Activated T-cell treated with anti-CD3 and anti-CD28 coated beads, Interleukin-2, amount 50 U/mL, for 48 hours (primary cell): ENCODE data around the gene TMPRSS6.

Source experiments
- DNase-seq, 2 experiments: peaks; one replicate each; pipeline ENCODE4 v3.0.0-alpha.2; 2020

TMPRSS6 gene

DNA sequence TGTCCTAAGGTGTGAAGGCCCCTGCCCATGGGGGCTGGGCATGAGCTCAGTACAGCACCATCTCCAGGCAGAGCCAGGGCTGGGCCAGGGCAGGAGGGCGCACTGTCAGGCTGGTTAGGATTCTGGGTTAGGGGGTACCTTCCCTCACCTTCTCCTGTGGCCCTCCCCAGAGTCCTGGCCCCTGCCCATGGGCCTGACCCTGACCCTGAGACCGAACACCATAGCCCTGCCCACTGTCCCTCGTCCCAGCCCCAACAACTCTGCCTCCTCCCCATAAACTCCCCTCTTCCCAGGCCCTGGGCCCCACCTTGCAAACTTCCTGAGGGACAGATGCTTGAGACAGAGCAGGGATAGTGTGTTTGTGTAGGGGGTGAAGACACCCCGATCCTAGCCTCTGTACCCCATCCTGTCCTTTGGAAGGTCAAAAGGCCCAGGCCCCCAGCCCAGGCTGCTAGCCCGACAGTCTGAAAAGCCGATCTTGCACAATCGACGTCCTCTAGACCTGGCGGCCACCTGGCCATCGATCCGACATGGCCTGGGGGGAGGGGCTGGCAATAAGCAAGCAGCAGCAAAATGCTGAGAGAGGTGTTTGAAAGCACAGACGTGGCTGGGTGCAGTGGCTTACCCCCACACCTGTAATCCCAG, 2.7 kb upstream of the TMPRSS6 start:
- DNase-seq: no peak

DNA sequence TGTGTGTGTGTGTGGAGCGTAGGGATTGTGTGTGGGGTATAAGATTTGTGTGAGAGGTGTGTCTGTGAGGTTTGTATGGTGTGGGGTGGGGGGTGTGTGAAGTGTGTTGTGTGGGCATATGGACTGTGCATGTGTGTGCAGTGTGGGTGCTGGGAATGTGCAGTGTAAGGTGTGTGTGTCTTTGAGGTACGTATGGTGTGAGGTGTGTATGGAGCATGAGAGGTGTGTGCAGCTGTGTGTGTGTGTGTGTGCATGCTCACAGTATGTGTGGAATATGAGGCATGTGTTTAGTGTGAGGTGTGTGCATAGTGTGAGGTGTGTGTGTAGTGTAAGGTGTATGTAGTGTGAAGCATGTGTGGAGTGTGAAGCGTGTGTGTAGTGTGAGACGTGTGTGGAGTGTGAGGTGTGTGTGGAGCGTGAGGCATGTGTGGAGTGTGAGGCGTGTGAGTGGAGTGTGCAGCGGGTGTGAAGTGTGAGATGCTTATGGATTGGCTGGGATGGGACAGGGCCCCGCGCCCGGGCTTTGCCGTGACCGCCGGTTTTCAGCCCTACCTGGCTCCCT, 1.7 kb upstream of the TMPRSS6 start:
- no peak for DNase-seq

DNA sequence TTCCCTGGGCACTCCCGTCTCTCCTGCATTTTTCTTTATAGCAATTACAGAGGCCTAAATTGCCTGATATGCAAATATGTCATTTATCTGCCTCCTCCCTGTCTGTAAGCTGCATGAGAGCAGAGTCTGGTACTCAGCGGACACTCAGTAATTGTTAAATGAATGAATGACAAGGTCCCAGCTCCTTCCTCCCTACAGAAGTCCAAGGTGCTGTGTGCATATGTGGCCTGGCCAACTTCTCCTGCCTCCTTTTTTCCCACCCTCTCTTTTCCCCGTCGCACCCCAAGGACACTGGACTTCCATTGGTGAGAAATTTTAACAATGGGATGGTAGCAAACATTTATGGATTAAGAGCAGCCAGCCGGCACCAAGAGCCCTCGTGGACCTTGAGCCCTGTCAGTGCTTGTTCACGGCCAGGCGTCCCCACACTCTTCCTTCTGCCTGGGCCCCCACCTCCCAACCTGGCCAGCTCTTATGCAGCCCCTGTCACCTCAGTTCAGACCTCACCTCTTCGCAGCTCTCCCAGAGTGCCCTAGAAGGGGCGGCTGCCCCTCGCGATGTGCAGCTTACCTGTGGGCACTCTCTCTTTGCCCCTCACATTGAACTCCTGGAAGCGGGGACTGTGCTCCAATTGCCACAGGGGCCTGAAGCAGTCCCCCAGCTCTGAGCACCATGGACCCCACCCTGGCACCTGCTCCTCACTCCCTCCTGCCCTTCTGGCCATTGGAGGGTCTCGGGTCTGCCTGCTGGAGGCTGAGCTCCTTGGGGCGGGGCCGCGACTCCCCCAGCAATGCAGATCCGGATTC, 1.5 kb downstream of the TMPRSS6 start:
- no peak for DNase-seq

DNA sequence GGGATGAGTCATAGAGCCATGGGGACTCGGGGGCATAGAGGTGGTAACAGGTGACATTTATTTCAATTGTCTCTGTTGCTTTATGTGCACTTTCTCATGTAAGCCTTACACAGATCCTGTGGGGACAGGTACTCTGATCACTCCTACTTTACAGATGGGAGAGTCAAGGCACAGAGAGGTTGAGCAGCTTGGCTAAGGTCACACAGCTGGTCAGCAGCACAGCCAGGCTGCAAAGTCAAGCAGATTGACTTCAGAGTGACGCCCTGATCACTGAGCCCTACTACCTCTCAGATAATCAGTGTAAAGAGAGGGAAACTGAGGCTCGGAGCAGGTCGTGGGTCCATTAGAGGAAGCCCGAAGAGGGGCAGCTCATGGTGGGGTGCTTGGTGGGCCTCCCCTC, 3.5 kb downstream of the TMPRSS6 start:
- no peak for DNase-seq

DNA sequence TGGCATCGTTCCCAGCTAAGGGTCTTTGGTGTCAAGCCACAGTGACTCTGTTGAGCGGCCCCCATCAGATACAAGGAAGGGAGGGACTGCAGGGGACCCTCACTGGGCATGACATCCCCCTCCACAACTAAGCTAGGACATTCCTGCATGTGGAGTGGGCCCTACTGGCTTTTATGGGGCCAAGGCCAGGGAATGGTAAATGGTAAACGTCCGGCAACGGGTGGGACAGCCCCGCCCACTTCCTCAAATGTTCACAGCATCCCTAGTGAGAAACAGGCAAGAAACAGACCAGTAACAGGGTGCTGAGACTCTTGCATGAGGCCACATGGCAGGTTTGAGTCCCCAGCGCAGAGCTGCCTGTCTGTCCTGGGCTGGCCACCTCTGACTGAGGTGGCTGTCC, 4.4 kb downstream of the TMPRSS6 start:
- DNase-seq: no peak

DNA sequence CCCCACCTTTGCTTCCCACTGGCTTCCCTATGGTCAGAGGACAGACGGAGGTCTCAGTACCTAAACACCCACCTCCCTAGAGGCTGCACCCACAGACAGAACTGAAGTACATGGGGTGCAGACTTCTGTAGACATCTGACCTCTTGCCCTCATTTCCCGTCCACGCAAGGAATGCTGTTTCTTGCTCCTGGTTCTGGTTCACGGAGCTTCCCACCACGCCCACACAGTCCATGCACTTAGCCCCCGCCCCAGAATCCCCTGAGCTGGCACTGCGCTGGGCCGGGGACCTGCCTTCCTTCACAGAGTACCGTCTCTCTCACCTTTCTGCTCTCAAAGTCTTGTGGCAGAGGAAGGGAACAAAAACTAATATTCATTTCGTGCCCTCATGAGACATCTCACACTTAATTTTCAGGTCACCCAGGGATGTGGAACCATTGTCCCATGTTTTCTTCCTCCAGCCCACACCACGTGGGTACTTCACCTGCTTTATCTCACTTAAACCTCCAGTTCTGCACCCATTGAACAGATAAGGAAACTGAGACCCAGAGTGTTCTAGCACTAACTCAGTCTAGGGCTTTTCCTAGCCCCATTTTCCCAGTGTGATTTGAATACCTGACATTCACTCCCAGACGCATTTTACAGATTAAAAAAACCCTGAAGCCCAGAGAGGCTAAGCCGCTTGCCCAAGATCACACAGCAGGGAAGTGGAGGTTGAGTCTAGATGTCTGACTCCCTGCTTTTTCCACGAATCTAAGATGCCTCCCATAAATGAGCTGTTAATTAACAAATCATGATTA, 5.7 kb downstream of the TMPRSS6 start:
- no peak for DNase-seq

DNA sequence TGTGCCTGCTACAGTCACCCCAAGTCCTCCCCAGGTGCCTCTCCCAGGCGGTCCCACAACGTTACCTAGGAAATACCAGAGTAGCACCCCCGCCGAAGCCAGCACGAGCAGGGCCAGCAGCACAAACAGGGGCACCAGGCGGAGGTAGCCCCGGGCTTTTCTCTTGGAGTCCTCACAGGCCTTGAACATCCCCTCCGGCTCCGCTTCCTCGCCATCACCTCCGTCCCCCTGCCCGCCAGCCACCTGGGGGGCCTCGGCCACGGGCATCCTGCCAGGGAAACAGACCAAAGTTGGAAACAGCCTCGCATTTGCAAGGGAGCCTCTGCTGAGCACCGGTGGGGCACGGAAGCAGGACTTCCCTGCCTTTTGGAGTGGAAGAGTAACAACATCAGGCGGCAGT, 6.4 kb downstream of the TMPRSS6 start:
- DNase-seq: no peak

DNA sequence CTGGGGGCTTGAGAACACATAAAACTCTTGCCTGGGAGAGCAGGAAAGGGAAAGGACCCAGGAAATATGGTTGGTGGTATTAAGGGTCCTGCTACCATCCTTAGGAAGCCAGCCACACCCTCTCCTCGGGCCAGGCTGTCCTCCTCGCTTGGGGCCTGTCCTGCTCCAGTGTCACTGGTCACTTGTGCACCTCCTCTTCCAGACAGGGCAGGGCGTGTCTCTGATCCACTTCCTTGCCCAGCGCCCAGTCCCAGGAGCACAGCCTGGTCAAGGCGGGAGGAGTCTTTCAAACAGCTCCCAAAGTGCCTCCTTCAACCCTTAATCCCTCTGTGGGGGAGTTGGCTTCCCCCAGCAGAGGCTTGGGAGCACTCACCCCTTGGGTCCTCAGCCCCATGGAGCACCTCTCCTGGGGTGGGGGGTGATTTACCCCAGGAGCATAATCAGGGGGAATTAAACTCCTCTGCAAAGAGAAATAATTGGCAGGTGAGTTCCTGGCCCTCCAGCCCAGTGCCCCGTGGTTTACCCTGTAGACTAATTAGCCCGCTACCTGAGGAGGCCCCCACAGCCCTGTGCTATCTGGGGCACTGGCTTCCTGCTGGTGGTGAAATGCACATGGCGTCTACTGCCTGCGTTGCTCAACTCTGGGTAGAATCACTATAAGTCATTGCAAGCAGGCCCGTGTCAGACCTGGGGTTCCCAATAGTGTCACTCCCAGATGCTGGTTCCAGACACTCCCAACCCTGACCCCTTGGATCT, 8.0 kb downstream of the TMPRSS6 start:
- DNase-seq: no peak

DNA sequence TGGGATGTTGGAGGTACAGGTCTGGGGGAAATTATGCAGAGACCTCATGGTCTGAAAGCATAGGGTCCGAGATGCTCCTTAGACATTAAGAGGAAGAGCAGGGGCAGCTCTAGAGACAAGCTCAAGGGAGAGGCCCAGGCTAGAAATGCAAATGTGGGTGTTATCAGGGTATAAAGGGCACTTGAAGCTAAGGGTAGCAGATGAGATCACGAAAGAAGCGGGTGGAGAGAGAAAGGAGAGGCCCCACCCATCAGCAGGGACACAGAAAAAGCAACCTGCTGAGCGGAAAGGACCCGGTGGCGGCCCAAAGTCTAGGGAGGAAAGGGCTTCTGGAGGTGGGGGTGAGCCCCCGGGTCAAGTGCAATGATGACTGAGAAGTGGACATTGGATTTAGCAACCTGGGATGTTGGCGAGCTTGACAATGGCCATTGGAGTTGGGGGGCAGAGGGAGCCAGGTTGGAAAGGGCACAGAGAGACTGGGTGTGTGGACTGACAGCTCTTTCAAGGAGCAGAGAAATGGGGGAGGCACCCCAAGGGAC, 8.9 kb downstream of the TMPRSS6 start:
- no peak for DNase-seq

DNA sequence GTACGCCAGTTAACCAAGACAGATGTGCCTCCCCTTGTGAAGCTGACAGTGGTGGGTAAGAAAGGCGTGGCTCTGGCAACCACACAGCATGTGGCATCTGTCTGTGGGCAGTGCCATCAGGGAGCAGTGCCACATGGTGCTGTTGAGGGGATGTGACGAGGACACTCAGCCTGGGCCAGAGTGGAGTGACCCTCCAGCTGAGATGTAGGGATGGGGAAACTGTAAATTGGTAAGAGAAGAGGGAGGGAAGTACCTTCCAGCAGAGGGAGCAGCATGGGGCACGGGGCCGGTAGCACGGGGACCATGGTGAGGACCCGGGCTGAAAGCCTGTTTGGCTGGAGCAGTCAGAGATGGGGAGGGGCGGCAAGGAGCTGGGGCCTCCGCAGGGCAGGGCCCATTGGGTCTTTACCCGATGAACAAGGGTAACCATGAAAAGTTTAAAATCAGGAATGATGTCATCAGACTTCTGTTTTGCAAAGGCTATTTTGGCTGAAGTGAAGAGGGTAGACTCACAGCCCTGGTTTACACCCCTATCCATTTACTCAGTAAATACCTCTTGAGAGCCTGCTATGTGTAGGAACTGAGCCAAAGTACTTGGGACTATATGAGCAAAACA, 10.4 kb downstream of the TMPRSS6 start:
- DNase-seq: peak in 1 of 2 experiments; percentile 44

DNA sequence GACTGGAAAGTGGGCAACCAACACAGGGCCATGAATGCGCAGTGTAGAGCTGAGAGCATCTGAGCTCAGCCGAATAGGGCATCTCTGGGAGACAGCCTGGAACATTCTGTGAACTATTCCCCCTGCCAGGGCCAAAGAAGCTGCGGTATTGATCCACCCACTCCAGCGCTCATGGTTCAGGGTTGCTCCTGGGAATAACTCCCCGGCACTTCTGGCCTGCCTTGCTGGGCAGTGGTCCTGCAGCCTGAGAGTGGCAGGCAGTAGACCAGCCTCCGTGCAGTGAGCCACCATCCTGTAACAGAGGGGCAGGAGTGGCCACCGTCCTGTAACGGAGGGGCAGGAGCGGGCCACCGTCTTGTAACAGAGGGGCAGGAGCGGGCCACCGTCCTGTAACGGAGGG, 12.2 kb downstream of the TMPRSS6 start:
- DNase-seq: no peak

DNA sequence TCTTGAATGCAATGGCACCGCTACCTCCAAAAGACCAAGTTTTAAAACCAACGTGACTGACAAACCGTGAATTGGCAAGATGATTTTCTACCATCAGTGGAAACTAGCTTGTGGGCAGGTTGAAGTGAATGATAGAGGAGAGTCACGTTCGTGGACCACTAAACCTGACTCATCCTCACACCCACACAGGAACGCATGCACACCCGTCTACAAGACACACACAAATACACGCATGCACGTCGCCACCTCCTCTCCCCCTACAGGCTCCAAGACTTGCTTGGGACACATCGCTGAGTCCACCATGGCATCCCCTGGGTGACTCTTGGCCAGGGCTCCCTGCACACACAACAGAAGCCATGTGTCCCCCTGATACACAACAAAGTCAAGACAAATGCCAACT, 14.4 kb downstream of the TMPRSS6 start:
- DNase-seq: peak; percentile 81 to 85

DNA sequence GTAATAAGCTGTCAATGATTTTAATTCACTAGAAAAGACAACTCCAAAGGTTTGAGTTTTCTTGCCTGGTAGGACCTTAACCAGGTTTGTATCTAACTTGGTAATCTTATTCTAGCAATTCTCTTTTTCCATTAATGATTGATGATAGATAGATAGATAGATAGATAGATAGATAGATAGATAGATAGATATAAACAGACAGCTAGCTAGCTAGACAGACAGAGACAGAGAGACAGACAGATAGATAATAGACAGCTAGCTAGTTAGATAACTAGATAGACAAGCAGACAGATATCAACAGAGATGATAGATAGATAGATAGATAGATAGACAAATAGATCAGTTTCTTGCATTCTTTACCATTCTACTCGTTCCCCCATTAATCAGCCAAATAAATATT, 15.3 kb downstream of the TMPRSS6 start:
- DNase-seq: no peak

DNA sequence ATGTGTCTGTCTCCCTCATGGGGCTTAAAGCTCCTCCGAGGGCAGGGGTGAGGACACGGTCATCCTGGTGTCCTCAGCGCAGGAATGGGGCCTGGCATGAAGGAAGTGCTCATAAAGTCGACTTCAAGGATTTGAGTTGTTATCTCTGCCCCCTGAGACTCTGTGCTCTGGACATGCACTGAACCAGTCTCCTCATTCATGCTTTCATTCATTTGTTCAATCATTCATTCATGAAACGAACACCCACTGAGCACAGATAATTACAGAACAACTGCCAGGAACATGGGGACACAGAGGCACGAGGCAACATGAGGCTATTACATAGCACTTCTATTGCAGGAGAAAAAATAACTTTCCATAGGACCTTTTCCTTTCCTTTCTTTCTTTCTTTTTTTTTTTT, 16.5 kb downstream of the TMPRSS6 start:
- DNase-seq: no peak

DNA sequence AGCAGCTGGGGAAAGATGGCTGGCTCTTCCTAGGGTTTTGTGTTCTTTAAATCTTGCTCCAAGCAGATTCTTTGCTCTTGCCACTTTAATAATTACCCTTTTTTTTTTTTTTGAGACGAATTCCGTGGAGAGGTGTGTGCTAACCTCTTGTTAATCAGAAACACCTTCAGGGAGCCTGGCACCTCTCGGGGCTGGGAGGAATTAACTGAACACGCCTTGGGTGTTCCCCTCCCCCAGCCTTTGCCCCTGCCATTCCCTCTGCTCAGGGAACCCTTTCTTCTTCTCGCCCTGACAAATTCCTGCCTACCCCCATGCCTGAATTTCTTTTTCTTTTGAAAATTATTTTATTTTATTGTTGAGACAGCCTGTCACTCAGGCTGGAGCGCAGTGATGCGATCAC, 17.5 kb downstream of the TMPRSS6 start:
- no peak for DNase-seq

DNA sequence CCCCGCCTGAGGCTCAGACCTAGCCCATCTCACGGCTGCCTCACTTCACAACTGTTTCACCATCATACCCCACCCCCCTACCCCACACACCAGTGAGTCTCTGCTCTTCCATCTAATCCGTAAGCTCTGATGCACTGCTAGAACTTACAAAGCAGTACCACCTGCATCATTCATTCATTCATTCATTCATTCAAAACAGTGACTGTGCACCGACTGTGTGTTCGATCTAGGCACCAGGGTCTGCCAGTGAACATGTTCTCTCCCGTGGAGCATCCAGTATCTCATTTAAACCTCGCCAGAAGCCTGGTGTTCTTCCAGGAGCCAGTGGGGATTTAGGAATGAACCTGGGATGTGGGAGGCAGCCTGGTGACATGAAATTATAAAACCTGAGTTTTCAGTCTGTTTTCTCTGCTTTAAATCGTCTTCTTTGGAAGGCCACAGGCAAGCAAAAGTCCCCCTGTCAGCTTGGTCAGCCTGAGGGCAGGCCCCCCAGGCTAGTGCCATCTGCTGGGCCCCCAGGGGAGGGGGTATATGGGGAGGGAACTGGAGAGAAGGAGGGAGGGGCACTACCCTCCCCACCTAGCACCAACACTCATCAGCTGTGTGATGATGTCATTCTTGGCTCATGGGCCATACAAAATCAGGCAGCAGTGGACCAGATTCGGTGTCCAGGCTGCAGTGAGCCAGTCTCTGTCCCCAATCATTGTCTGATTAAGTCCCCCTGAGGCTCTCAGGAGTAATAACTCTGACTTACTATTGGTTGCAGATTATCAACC, 18.4 kb downstream of the TMPRSS6 start:
- no peak for DNase-seq

DNA sequence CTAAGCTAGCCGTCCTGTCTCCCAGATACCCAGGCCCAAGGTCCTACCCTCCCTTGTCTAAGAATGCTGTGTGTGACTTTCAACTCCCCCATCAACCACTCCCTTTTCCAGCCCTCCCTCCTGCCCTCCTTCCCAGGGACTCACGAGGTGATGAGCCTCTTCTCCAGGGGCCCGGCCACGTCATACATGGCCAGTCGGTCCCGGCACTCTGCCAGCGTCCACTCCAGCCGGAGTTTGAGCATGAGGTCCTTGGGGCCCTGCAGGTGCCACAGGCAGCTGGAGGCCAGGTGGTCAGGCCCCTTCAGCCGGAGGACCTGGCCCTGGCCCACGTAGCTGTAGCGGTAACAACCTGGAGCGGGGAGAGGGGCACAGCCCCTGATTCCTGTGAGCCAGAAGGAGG, 20.1 kb downstream of the TMPRSS6 start:
- no peak for DNase-seq

DNA sequence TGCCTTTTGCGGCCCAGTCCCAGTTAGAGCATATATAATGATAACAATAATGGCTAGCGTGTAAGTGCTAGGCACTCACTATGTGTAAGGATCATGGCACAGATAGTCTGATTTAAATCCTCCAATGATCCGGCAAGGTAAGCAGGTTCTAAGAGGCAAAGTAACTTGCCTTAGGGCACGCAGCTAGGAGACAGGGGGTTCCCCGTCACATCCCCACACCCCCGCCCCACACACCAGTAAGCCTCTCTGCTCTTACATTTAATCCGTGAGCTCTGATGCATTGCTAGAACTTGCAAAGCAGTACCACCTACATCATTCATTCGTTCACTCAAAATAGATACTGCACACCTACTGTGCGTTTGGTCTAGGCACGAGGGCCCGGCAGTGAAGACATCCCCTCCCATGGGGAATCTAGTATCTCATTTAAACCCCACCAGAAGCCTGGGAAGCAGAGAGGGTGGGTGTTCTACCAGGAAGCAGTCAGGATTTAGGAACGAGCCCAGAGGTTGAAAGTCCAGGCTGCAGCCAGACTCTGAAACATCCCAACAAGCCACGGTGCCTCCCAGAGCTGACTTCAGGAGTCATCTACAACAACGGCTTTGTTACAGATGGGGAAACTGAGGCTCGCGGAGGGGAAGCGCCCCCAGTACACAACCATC, 20.6 kb downstream of the TMPRSS6 start:
- DNase-seq: peak in 1 of 2 experiments; percentile 46

DNA sequence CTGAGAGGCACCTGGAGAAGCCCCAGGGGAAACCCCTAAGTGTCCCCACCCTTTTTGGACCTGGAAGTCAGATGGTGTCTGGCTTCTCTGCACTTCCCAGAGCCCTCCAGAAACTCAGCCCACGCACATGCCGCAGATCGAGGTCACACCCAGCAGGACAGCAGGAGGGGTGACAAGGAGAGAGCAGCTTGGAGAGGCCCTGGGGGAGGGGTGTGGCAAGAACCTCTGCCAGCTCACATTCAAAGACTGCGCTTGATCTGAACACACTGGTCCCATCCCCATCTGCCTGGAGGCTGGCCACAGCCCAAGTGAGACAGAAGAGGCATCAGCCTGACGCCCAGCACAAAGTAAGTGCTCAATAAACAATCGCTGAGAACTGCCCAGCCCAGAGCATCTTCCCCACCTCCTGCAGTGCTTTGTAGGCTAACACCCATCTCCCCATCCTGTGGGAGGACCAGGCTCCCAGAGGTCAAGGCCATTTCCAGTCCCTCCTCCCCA, 21.4 kb downstream of the TMPRSS6 start:
- peak; percentile 61 to 73 for DNase-seq

DNA sequence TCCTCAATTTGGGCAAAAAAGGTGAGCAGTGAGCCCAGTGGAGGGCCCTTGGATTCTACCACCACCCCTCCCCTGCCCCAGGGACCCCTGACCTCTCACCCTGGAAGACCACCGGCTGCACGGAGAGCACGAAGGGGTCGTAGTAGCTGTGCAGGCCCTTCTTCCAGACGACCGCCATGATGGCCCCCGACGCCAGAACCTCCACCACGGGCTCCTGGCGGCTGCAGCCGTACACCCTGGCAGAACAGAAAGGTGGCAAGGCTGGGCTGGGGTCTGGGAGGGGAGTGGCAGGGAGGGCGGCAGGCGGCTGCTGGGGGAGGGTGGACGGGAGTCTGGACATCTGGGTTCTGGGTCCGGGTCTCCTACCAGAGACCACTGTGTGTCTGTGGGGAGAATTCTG, 23.3 kb downstream of the TMPRSS6 start:
- DNase-seq: no peak
